ENCODE measurements around the gene HNRNPDL.

Gene HNRNPDL

GRCh38 chr4:82430964-82431745 is 893 bp upstream of the HNRNPDL start:
- H3K4me3 ChIP-seq (ENCODE audit: low read depth in 1 of 2, low read length in 1 of 2), result peak overlapping the region; percentile 90 to 99
- no peak for TF ChIP-seq CTCF (IDR thresholded peaks at IDR 0.05)
- H3K9me3 ChIP-seq, result no peaks in the 10 kb centered on the region
- no peaks in the 10 kb centered on the region for H3K27me3 ChIP-seq
- peak overlapping the region; percentile 94 for H3K27ac ChIP-seq
- peaks cover 10% of the 10 kb centered on the region for H3K36me3 ChIP-seq
- H3K4me1 ChIP-seq (ENCODE audit: control insufficient read depth in 1 of 2, insufficient read depth in 1 of 2, low read depth in 1 of 2, low read length in 1 of 2), result peaks cover 24 to 34% of the 10 kb centered on the region in 2 experiments

- H3K27ac ChIP-seq, result peak overlapping the region; percentile 94
- no peaks in the 10 kb centered on the region for H3K27me3 ChIP-seq
- peaks cover 24% of the 10 kb centered on the region for H3K36me3 ChIP-seq
- peaks cover 24 to 34% of the 10 kb centered on the region in 2 experiments for H3K4me1 ChIP-seq (ENCODE audit: control insufficient read depth in 1 of 2, insufficient read depth in 1 of 2, low read depth in 1 of 2, low read length in 1 of 2)
- peak overlapping the region; percentile 90 to 99 for H3K4me3 ChIP-seq (ENCODE audit: low read depth in 1 of 2, low read length in 1 of 2)
- no peaks in the 10 kb centered on the region for H3K9me3 ChIP-seq
- no peak for TF ChIP-seq CTCF (IDR thresholded peaks at IDR 0.05)
Observed at GRCh38 chr4:82429728-82430192, 502 bp downstream of the HNRNPDL start.

GRCh38 chr4:82428969-82429727 is 1.1 kb downstream of the HNRNPDL start:
- Histone ChIP-seq H3K4me3 (ENCODE audit: low read depth in 1 of 2, low read length in 1 of 2) (peak overlapping the region; percentile 90 to 99), H3K4me1 (ENCODE audit: control insufficient read depth in 1 of 2, insufficient read depth in 1 of 2, low read depth in 1 of 2, low read length in 1 of 2) (peaks cover 24 to 34% of the 10 kb centered on the region in 2 experiments), H3K27me3 (no peaks in the 10 kb centered on the region), H3K36me3 (peaks cover 30% of the 10 kb centered on the region), H3K27ac (peak overlapping the region; percentile 94), H3K9me3 (no peaks in the 10 kb centered on the region)
- peak; percentile 98 for TF ChIP-seq CTCF (IDR thresholded peaks at IDR 0.05)

GRCh38 chr4:82428526-82428968 is 1.7 kb downstream of the HNRNPDL start:
- Histone ChIP-seq H3K36me3 (peaks cover 36% of the 10 kb centered on the region), H3K4me1 (ENCODE audit: control insufficient read depth in 1 of 2, insufficient read depth in 1 of 2, low read depth in 1 of 2, low read length in 1 of 2) (peaks cover 24 to 34% of the 10 kb centered on the region in 2 experiments), H3K27ac (peak overlapping the region; percentile 94), H3K27me3 (no peaks in the 10 kb centered on the region), H3K9me3 (no peaks in the 10 kb centered on the region), H3K4me3 (ENCODE audit: low read depth in 1 of 2, low read length in 1 of 2) (peak overlapping the region; percentile 90 to 99)
- TF ChIP-seq CTCF (IDR thresholded peaks at IDR 0.05), result no peak

- Histone ChIP-seq H3K9me3 (no peaks in the 10 kb centered on the region), H3K27me3 (no peaks in the 10 kb centered on the region), H3K36me3 (peaks cover 54% of the 10 kb centered on the region), H3K4me1 (ENCODE audit: control insufficient read depth in 1 of 2, insufficient read depth in 1 of 2, low read depth in 1 of 2, low read length in 1 of 2) (peaks cover 14 to 19% of the 10 kb centered on the region in 2 experiments), H3K27ac (no peak overlapping the region), H3K4me3 (ENCODE audit: low read depth in 1 of 2, low read length in 1 of 2) (no peak overlapping the region)
- TF ChIP-seq CTCF (IDR thresholded peaks at IDR 0.05), result no peak
Observed at GRCh38 chr4:82425478-82425877, 4.8 kb downstream of the HNRNPDL start.
